ENCODE results near the gene GAB3. TPM values are rescaled to one million over a fixed set of nuclear protein-coding genes. Genes with fewer than 3 reads are reported as not detected.
"Not testable (repeated sequence)": the region's sequence is repeated elsewhere in the genome, so short reads cannot be mapped to it uniquely, and the experiment has no call there.

Gene GAB3
- total RNA-seq, 1 experiment from 2014 or later, result 0.69 TPM

DNA sequence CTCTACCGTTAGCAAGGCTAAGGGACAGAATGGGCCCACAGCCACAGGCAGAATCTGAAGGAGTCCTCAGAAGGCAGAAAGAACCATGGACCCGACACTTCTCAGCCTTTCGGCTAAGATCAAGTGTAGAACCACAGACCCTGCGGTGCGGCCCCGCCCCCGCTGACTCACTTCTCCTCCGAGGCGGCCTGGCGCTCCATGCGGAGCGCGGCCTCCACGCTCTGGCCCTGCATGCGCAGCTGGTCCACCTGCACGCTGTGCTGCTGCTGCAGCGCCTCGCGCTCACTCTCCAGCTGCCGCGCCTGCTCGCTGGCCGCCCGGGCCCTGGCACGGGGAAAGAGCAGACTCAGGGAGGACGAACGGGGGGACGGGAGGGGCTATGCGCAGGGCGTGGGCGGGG lies 107.2 kb downstream of the GAB3 start:
- H2AFZ ChIP-seq (ENCODE audit: low read depth, low read length, poor library complexity, severe bottlenecking); H3K4me2 ChIP-seq (ENCODE audit: low read length); RAD21 ChIA-PET (ENCODE audit: low non-redundant PET in 1 of 2, low total read pairs in 2 of 2, uncharacterized antibody in 2 of 2, unreplicated experiment in 2 of 2); H3K4me3 ChIP-seq (replicated peaks in 1 of 2; ENCODE audit: low read depth in 1 of 2, low read length in 2 of 2); H3K36me3 ChIP-seq (ENCODE audit: control insufficient read depth in 1 of 2, insufficient read depth in 2 of 2, low read length in 2 of 2); H3K27ac ChIP-seq (ENCODE audit: low read depth, low read length); H3K27me3 ChIP-seq (ENCODE audit: insufficient read depth, low read length); H3K79me2 ChIP-seq (ENCODE audit: insufficient read depth, low read length); DNase-seq (ENCODE audit: low read depth, low spot score); H4K20me1 ChIP-seq (ENCODE audit: insufficient read depth); H3K9me2 ChIP-seq (ENCODE audit: insufficient read depth); H3K9me3 ChIP-seq (ENCODE audit: control insufficient read depth in 1 of 2, insufficient read depth in 1 of 2, low read depth in 1 of 2, low read length in 2 of 2); intact Hi-C loops (cut with micrococcal nuclease); BruUV-seq (replicated peaks); ATAC-seq; POLR2A ChIA-PET; H3K9ac ChIP-seq (ENCODE audit: low read length); CTCF ChIA-PET; H3K4me1 ChIP-seq (ENCODE audit: control insufficient read depth in 1 of 2, insufficient read depth in 2 of 2, low read length in 2 of 2): not testable (repeated sequence)

DNA sequence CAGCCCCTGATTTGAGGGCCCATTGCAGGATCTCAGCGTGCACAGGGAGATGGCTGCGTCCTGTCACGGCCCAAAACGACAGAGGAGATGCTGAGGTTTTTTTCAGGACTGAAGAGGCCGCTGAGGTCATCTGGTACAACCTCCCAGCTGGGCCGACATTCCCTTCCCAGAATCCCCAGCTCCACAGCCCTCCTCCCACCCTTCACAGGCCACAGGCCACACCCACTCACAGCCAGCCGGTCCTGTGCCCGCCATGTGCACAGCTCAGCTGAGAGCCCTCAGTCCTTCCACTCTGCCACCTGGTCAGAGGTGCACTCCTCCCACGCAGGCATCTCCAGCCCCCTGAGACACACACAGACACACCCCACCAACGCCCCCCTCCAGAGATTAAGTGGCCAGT lies 109.1 kb downstream of the GAB3 start:
- intact Hi-C loops (cut with micrococcal nuclease); H4K20me1 ChIP-seq (ENCODE audit: insufficient read depth); H3K4me2 ChIP-seq (ENCODE audit: low read length); H3K27ac ChIP-seq (ENCODE audit: low read depth, low read length); BruUV-seq (replicated peaks); H3K4me1 ChIP-seq (ENCODE audit: control insufficient read depth in 1 of 2, insufficient read depth in 2 of 2, low read length in 2 of 2); H3K9ac ChIP-seq (ENCODE audit: low read length); H3K4me3 ChIP-seq (replicated peaks in 1 of 2; ENCODE audit: low read depth in 1 of 2, low read length in 2 of 2); POLR2A ChIA-PET; H3K27me3 ChIP-seq (ENCODE audit: insufficient read depth, low read length); H2AFZ ChIP-seq (ENCODE audit: low read depth, low read length, poor library complexity, severe bottlenecking); H3K36me3 ChIP-seq (ENCODE audit: control insufficient read depth in 1 of 2, insufficient read depth in 2 of 2, low read length in 2 of 2); H3K79me2 ChIP-seq (ENCODE audit: insufficient read depth, low read length); RAD21 ChIA-PET (ENCODE audit: low non-redundant PET in 1 of 2, low total read pairs in 2 of 2, uncharacterized antibody in 2 of 2, unreplicated experiment in 2 of 2); DNase-seq (ENCODE audit: low read depth, low spot score); CTCF ChIA-PET; H3K9me2 ChIP-seq (ENCODE audit: insufficient read depth); H3K9me3 ChIP-seq (ENCODE audit: control insufficient read depth in 1 of 2, insufficient read depth in 1 of 2, low read depth in 1 of 2, low read length in 2 of 2): not testable (repeated sequence)
- ATAC-seq, result peak; percentile 55; the same call in 1 of the 2 replicates

DNA sequence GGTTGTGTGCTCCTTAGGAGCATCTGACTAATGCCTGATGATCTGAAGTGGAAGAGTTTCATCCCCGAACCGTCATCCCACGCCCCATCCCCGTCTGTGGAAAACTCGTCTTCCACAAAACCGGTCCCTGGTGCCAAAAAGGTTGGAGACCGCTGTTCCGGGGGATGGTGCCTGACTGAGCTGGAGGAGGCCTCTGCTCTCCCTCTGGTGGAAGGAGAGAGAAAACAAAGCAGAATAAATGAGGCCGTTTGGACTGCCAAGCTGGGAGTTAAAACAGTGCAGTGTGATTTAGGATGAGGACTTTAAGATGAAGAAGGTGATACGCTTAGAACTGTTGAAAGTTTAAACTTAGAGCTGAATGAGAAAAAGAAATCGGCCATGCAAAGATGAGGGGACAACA lies 117.2 kb downstream of the GAB3 start:
- H2AFZ ChIP-seq (ENCODE audit: low read depth, low read length, poor library complexity, severe bottlenecking); BruUV-seq (replicated peaks); H3K36me3 ChIP-seq (ENCODE audit: control insufficient read depth in 1 of 2, insufficient read depth in 2 of 2, low read length in 2 of 2); H3K79me2 ChIP-seq (ENCODE audit: insufficient read depth, low read length); H3K4me1 ChIP-seq (ENCODE audit: control insufficient read depth in 1 of 2, insufficient read depth in 2 of 2, low read length in 2 of 2); CTCF ChIA-PET; ATAC-seq; H3K27me3 ChIP-seq (ENCODE audit: insufficient read depth, low read length); H3K9me3 ChIP-seq (ENCODE audit: control insufficient read depth in 1 of 2, insufficient read depth in 1 of 2, low read depth in 1 of 2, low read length in 2 of 2); H3K4me3 ChIP-seq (replicated peaks in 1 of 2; ENCODE audit: low read depth in 1 of 2, low read length in 2 of 2); H3K9ac ChIP-seq (ENCODE audit: low read length); H3K27ac ChIP-seq (ENCODE audit: low read depth, low read length); intact Hi-C loops (cut with micrococcal nuclease); DNase-seq (ENCODE audit: low read depth, low spot score); H3K4me2 ChIP-seq (ENCODE audit: low read length); H4K20me1 ChIP-seq (ENCODE audit: insufficient read depth); H3K9me2 ChIP-seq (ENCODE audit: insufficient read depth); RAD21 ChIA-PET (ENCODE audit: low non-redundant PET in 1 of 2, low total read pairs in 2 of 2, uncharacterized antibody in 2 of 2, unreplicated experiment in 2 of 2); POLR2A ChIA-PET: not testable (repeated sequence)

DNA sequence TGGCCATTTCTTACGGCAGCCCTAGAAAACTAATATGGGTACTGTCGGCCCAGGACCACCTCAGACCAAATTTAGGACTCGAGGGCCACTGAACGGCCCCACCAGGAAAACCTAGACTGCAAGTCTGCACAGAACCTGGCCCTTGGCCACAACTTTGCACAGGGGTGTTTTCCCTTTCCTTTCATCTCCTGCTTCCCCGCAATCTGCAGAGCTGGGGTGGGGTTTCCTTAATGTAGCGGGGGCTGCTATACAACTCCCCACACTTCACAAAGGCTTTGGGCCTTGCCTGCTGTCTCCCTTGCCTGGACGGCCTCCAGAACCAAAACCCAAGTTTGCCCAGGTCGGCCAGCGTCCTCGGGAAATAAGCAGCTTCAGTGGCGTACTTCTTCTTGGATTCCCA lies 119.9 kb downstream of the GAB3 start:
- RAD21 ChIA-PET (ENCODE audit: low non-redundant PET in 1 of 2, low total read pairs in 2 of 2, uncharacterized antibody in 2 of 2, unreplicated experiment in 2 of 2); H2AFZ ChIP-seq (ENCODE audit: low read depth, low read length, poor library complexity, severe bottlenecking); BruUV-seq (replicated peaks); H3K4me2 ChIP-seq (ENCODE audit: low read length); H3K9me3 ChIP-seq (ENCODE audit: control insufficient read depth in 1 of 2, insufficient read depth in 1 of 2, low read depth in 1 of 2, low read length in 2 of 2); POLR2A ChIA-PET; DNase-seq (ENCODE audit: low read depth, low spot score); H3K4me1 ChIP-seq (ENCODE audit: control insufficient read depth in 1 of 2, insufficient read depth in 2 of 2, low read length in 2 of 2); CTCF ChIA-PET; H4K20me1 ChIP-seq (ENCODE audit: insufficient read depth); H3K9ac ChIP-seq (ENCODE audit: low read length); ATAC-seq; H3K79me2 ChIP-seq (ENCODE audit: insufficient read depth, low read length); intact Hi-C loops (cut with micrococcal nuclease); H3K9me2 ChIP-seq (ENCODE audit: insufficient read depth); H3K4me3 ChIP-seq (replicated peaks in 1 of 2; ENCODE audit: low read depth in 1 of 2, low read length in 2 of 2); H3K27me3 ChIP-seq (ENCODE audit: insufficient read depth, low read length); H3K36me3 ChIP-seq (ENCODE audit: control insufficient read depth in 1 of 2, insufficient read depth in 2 of 2, low read length in 2 of 2); H3K27ac ChIP-seq (ENCODE audit: low read depth, low read length): not testable (repeated sequence)

DNA sequence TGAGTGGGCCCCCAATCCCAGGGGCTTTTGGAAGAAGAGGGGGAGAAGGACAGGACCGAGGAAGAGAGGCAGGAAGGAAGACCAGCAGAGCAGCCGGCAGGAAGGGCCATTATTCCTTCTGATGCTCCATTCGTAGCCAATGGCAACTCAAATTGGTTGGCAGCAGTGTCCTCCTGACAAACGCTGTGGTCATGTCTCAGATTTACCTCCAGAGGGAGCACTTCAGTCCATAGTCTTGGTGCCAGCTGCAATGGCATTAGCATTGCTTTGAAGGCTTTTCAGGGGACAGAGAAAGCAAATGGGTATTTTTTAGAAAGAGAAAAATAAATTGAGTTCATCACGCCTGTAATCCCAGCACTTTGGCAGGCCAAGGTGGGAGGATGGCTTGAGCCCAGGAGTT lies 121.9 kb downstream of the GAB3 start:
- intact Hi-C loops (cut with micrococcal nuclease); H3K79me2 ChIP-seq (ENCODE audit: insufficient read depth, low read length); DNase-seq (ENCODE audit: low read depth, low spot score); H3K9ac ChIP-seq (ENCODE audit: low read length); H3K27ac ChIP-seq (ENCODE audit: low read depth, low read length); RAD21 ChIA-PET (ENCODE audit: low non-redundant PET in 1 of 2, low total read pairs in 2 of 2, uncharacterized antibody in 2 of 2, unreplicated experiment in 2 of 2); H3K9me2 ChIP-seq (ENCODE audit: insufficient read depth); H3K27me3 ChIP-seq (ENCODE audit: insufficient read depth, low read length); H3K4me3 ChIP-seq (replicated peaks in 1 of 2; ENCODE audit: low read depth in 1 of 2, low read length in 2 of 2); H3K4me1 ChIP-seq (ENCODE audit: control insufficient read depth in 1 of 2, insufficient read depth in 2 of 2, low read length in 2 of 2); CTCF ChIA-PET; POLR2A ChIA-PET; H3K36me3 ChIP-seq (ENCODE audit: control insufficient read depth in 1 of 2, insufficient read depth in 2 of 2, low read length in 2 of 2); H2AFZ ChIP-seq (ENCODE audit: low read depth, low read length, poor library complexity, severe bottlenecking); H3K9me3 ChIP-seq (ENCODE audit: control insufficient read depth in 1 of 2, insufficient read depth in 1 of 2, low read depth in 1 of 2, low read length in 2 of 2); BruUV-seq (replicated peaks); H4K20me1 ChIP-seq (ENCODE audit: insufficient read depth); H3K4me2 ChIP-seq (ENCODE audit: low read length): not testable (repeated sequence)
- peak; percentile 88 for ATAC-seq

Measured in HCT116 (cell line).